ENCODE measurements around the gene SBF2. TPM values are rescaled to one million over a fixed set of nuclear protein-coding genes. Genes with fewer than 3 reads are reported as not detected.

The SBF2 gene
- total and polyA plus RNA-seq, 2 donors (not counting 1 experiment from before 2014, with no cell fraction given): 5.6 to 17.7 TPM

DNA sequence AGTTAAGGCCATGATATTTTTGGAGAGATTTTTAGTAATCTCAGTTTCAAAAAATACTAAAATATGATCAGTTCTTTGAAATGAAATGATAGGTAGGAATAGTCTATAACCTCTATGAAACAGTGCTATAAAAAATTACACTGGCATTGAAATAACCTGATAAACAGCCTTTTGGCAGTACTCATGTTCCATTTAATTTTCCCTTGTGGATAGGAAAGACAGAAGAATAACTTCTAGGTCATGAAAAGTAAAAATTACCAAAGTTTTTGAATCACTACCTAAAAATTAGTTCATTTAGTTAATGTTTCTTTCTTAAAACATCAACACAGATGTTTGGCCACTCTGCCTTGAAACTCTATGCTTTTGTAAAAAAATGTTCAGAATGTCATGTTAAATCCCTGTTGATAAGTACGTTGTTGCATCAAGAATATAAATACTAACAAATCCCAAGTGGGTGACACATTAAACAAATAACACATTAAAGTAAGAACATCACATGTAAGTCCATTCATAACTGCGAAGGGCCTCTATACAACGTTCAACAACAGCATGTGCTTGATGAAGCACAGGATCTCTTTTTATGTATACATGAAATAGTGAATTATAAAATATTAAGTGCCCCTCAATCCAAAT lies 339.9 kb downstream of the SBF2 start:
- H3K4me2 ChIP-seq (replicated peaks; ENCODE audit: low read depth, low read length, poor library complexity, severe bottlenecking): no peak overlapping the region
- H3K4me3 ChIP-seq (ENCODE audit: control extremely low read depth in 1 of 5, extremely low read depth in 1 of 5, insufficient read depth in 1 of 5, low read depth in 2 of 5, low read length in 4 of 5): no peak overlapping the region
- no peaks in the 10 kb centered on the region for H3K27me3 ChIP-seq (replicated peaks in 1 of 4; ENCODE audit: control extremely low read depth in 1 of 4, control insufficient read depth in 3 of 4, insufficient read depth in 4 of 4, low read length in 3 of 4)
- DNase-seq: no peak
- H4K20me1 ChIP-seq (ENCODE audit: control insufficient read depth, insufficient read depth, low read length, poor library complexity, severe bottlenecking): no peaks in the 10 kb centered on the region
- WGBS (ENCODE audit: insufficient coverage): no CpG with 5 or more reads among the region's 3 CpGs
- intact Hi-C loops (cut with micrococcal nuclease): no loop called here
- ChIA-PET POLR2A (no interaction called here), CTCF (interaction anchor here (0.6 to 1.3 kb wide), 2 partner anchors 13 to 20 kb away, joined by 3 read pairs; no protein-coding TSS in a partner anchor)
- H3K79me2 ChIP-seq (ENCODE audit: control insufficient read depth, insufficient read depth, low read length): no peaks in the 10 kb centered on the region
- Mint-ChIP-seq H3K27ac (no peak overlapping the region), H3K9me3 (ENCODE audit: insufficient read depth) (no peaks in the 10 kb centered on the region), H3K4me3 (no peak overlapping the region), H3K4me1 (no peaks in the 10 kb centered on the region), H3K27me3 (no peaks in the 10 kb centered on the region)
- no peaks in the 10 kb centered on the region for H3K9me3 ChIP-seq (ENCODE audit: control extremely low read depth in 1 of 3, control insufficient read depth in 2 of 3, insufficient read depth in 1 of 3, low read length in 2 of 3)
- H3K9ac ChIP-seq (ENCODE audit: low read length): no peak overlapping the region
- no peak overlapping the region for H2AFZ ChIP-seq (ENCODE audit: insufficient read depth, low read depth, low read length, poor library complexity, severe bottlenecking)
- no peak for ATAC-seq (ENCODE audit: low read depth)
- TF ChIP-seq, protein P1, sequence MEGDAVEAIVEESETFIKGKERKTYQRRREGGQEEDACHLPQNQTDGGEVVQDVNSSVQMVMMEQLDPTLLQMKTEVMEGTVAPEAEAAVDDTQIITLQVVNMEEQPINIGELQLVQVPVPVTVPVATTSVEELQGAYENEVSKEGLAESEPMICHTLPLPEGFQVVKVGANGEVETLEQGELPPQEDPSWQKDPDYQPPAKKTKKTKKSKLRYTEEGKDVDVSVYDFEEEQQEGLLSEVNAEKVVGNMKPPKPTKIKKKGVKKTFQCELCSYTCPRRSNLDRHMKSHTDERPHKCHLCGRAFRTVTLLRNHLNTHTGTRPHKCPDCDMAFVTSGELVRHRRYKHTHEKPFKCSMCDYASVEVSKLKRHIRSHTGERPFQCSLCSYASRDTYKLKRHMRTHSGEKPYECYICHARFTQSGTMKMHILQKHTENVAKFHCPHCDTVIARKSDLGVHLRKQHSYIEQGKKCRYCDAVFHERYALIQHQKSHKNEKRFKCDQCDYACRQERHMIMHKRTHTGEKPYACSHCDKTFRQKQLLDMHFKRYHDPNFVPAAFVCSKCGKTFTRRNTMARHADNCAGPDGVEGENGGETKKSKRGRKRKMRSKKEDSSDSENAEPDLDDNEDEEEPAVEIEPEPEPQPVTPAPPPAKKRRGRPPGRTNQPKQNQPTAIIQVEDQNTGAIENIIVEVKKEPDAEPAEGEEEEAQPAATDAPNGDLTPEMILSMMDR (IDR thresholded peaks at IDR 0.05): no peak
- no peak for TF ChIP-seq EZH2 (IDR thresholded peaks at IDR 0.05; ENCODE audit: borderline replicate concordance, insufficient read depth, low read depth, low read length, poor library complexity, severe bottlenecking)
- no peak overlapping the region for H3K27ac ChIP-seq (ENCODE audit: low read length in 2 of 2)
- no peaks in the 10 kb centered on the region for H3K36me3 ChIP-seq (replicated peaks in 1 of 2; ENCODE audit: control extremely low read depth in 1 of 2, control insufficient read depth in 1 of 2, extremely low read depth in 1 of 2, insufficient read depth in 2 of 2, low read length in 1 of 2)
- H3K4me1 ChIP-seq (ENCODE audit: control insufficient read depth in 2 of 2, insufficient read depth in 2 of 2, low read length in 2 of 2): no peaks in the 10 kb centered on the region

DNA sequence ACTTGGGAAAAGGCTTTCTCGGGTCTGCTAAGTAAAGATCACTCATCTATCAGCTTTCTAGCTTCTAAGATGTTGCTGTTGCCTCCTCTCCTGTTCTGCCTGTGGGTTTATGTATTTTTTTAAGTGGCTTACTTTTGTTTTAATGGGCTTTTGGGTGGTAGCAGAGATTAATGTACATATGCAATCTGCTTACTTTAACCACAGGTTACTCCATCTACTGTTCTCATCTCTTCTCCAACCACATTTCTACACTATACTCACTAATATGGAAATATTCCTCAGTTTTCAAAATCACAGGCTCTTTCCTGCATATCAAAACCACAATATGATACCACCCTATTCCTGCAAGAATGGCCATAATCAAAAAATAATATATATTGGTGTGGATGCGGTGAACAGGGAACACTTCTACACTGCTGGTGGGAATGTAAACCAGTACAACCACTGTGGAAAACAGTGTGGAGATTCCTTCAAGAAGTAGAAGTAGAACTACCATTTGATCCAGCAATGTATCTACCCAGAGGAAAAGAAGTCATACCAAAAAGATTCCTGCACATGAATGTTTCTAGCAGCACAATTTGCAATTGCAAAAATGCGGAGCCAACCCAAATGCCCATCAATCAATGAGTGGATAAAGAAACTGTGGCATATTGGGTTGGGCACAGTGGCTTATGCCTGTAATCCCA lies 341.4 kb downstream of the SBF2 start:
- WGBS (ENCODE audit: insufficient coverage): no CpG with 5 or more reads among the region's 3 CpGs
- CTCF ChIA-PET: interaction anchor here (0.6 kb wide), 1 partner anchor 11 kb away, joined by 3 read pairs; no protein-coding TSS in a partner anchor
- Histone ChIP-seq H3K27me3 (replicated peaks in 1 of 4; ENCODE audit: control extremely low read depth in 1 of 4, control insufficient read depth in 3 of 4, insufficient read depth in 4 of 4, low read length in 3 of 4) (no peaks in the 10 kb centered on the region), H3K4me2 (replicated peaks; ENCODE audit: low read depth, low read length, poor library complexity, severe bottlenecking) (no peak overlapping the region), H3K4me3 (ENCODE audit: control extremely low read depth in 1 of 5, extremely low read depth in 1 of 5, insufficient read depth in 1 of 5, low read depth in 2 of 5, low read length in 4 of 5) (no peak overlapping the region), H3K9ac (ENCODE audit: low read length) (no peak overlapping the region), H3K36me3 (replicated peaks in 1 of 2; ENCODE audit: control extremely low read depth in 1 of 2, control insufficient read depth in 1 of 2, extremely low read depth in 1 of 2, insufficient read depth in 2 of 2, low read length in 1 of 2) (no peaks in the 10 kb centered on the region), H3K79me2 (ENCODE audit: control insufficient read depth, insufficient read depth, low read length) (no peaks in the 10 kb centered on the region), H3K27ac (ENCODE audit: low read length in 2 of 2) (no peak overlapping the region), H3K4me1 (ENCODE audit: control insufficient read depth in 2 of 2, insufficient read depth in 2 of 2, low read length in 2 of 2) (no peaks in the 10 kb centered on the region), H2AFZ (ENCODE audit: insufficient read depth, low read depth, low read length, poor library complexity, severe bottlenecking) (no peak overlapping the region), H3K9me3 (ENCODE audit: control extremely low read depth in 1 of 3, control insufficient read depth in 2 of 3, insufficient read depth in 1 of 3, low read length in 2 of 3) (no peaks in the 10 kb centered on the region), H4K20me1 (ENCODE audit: control insufficient read depth, insufficient read depth, low read length, poor library complexity, severe bottlenecking) (no peaks in the 10 kb centered on the region)
- ATAC-seq (ENCODE audit: low read depth) (no peak), DNase-seq (no peak)
- Mint-ChIP-seq H3K9me3 (ENCODE audit: insufficient read depth) (no peaks in the 10 kb centered on the region), H3K4me1 (peaks cover under 1% of the 10 kb centered on the region), H3K4me3 (no peak overlapping the region), H3K27me3 (no peaks in the 10 kb centered on the region), H3K27ac (no peak overlapping the region)
- TF ChIP-seq EZH2 (IDR thresholded peaks at IDR 0.05; ENCODE audit: borderline replicate concordance, insufficient read depth, low read depth, low read length, poor library complexity, severe bottlenecking): no peak
- TF ChIP-seq, protein P1 (IDR thresholded peaks at IDR 0.05): no peak
- POLR2A ChIA-PET: no interaction called here
- intact Hi-C loops (cut with micrococcal nuclease): no loop called here

Measured in B cell (primary cell).